ENCODE measurements around the gene PIWIL4.

PIWIL4 gene

GRCh38 chr11:94586546-94586945 is 19.4 kb downstream of the PIWIL4 start:
- Histone ChIP-seq H3K4me3 (no peak overlapping the region), H3K27ac (no peak overlapping the region), H3K27me3 (no peaks in the 10 kb centered on the region), H3K4me1 (no peaks in the 10 kb centered on the region), H3K36me3 (peaks cover 16 to 23% (median 22%) of the 10 kb centered on the region in 3 donors), H3K9me3 (no peaks in the 10 kb centered on the region)
- no peak for TF ChIP-seq CTCF (IDR thresholded peaks at IDR 0.05)
- DNase-seq: no peak
- intact Hi-C loops (cut with DNase I; ENCODE audit: low total_unique reads): no loop called here

- no peak for DNase-seq
- Histone ChIP-seq H3K36me3 (peaks cover 16 to 23% (median 22%) of the 10 kb centered on the region in 3 donors), H3K9me3 (no peaks in the 10 kb centered on the region), H3K27me3 (no peaks in the 10 kb centered on the region), H3K4me1 (no peaks in the 10 kb centered on the region), H3K4me3 (no peak overlapping the region), H3K27ac (no peak overlapping the region)
- TF ChIP-seq CTCF (IDR thresholded peaks at IDR 0.05): no peak
- intact Hi-C loops (cut with DNase I; ENCODE audit: low total_unique reads): no loop called here
Measured at GRCh38 chr11:94586978-94587377, 19.8 kb downstream of the PIWIL4 start.

GRCh38 chr11:94588366-94588942 is 21.3 kb downstream of the PIWIL4 start:
- no peaks in the 10 kb centered on the region for H3K27me3 ChIP-seq

GRCh38 chr11:94590352-94591041 is 23.3 kb downstream of the PIWIL4 start:
- no peak for DNase-seq
- Histone ChIP-seq H3K4me3 (no peak overlapping the region), H3K4me1 (no peaks in the 10 kb centered on the region), H3K9me3 (no peaks in the 10 kb centered on the region), H3K27ac (no peak overlapping the region), H3K27me3 (no peaks in the 10 kb centered on the region), H3K36me3 (peaks cover 16 to 38% (median 37%) of the 10 kb centered on the region in 3 donors)
- TF ChIP-seq CTCF (IDR thresholded peaks at IDR 0.05): no peak
- intact Hi-C loops (cut with DNase I; ENCODE audit: low total_unique reads): no loop called here

More at GRCh38 chr11:94588366-94588942, 21.3 kb downstream of the PIWIL4 start:
- no peaks in the 10 kb centered on the region for H3K4me1 ChIP-seq
- H3K4me3 ChIP-seq: no peak overlapping the region
- intact Hi-C loops (cut with DNase I; ENCODE audit: low total_unique reads): no loop called here
- H3K9me3 ChIP-seq: no peaks in the 10 kb centered on the region
- no peak overlapping the region for H3K27ac ChIP-seq
- TF ChIP-seq CTCF (IDR thresholded peaks at IDR 0.05): no peak
- peaks cover 16 to 26% (median 24%) of the 10 kb centered on the region in 3 donors for H3K36me3 ChIP-seq
- no peak for DNase-seq

- no peak overlapping the region for H3K4me3 ChIP-seq
- no peaks in the 10 kb centered on the region for H3K9me3 ChIP-seq
- H3K27ac ChIP-seq: no peak overlapping the region
- intact Hi-C loops (cut with DNase I; ENCODE audit: low total_unique reads): no loop called here
- TF ChIP-seq CTCF (IDR thresholded peaks at IDR 0.05): no peak
- no peaks in the 10 kb centered on the region for H3K27me3 ChIP-seq
- no peaks in the 10 kb centered on the region for H3K4me1 ChIP-seq
- no peak for DNase-seq
- peaks cover 16 to 56% (median 46%) of the 10 kb centered on the region in 3 donors for H3K36me3 ChIP-seq
Measured at GRCh38 chr11:94593030-94593429, 25.9 kb downstream of the PIWIL4 start.

Data from tibial artery (tissue), 4 donors.